Nephron (organoid): Measurements from ENCODE around the gene RBBP4.

Experiments used
- H3K27ac Mint-ChIP-seq, 3 experiments: 2 replicates each; pipeline ENCODE4 v1.8.0; 2020; ENCODE audit warnings: mixed read lengths in 3 of 3, mild to moderate bottlenecking in 2 of 3, moderate library complexity in 1 of 3
- H3K27me3 Mint-ChIP-seq: 2 replicates; pipeline ENCODE4 v1.8.0; 2021; ENCODE audit warnings: low read depth, mild to moderate bottlenecking, moderate library complexity, mixed read lengths
- H3K36me3 Mint-ChIP-seq: 2 replicates; pipeline ENCODE4 v1.8.0; 2020; ENCODE audit warnings: low read depth, mixed read lengths
- H3K4me1 Mint-ChIP-seq: 2 replicates; pipeline ENCODE4 v1.8.0; 2020; ENCODE audit warnings: mixed read lengths
- H3K4me3 Mint-ChIP-seq, 3 experiments: 2 replicates each; pipeline ENCODE4 v1.8.0; 2020; ENCODE audit warnings: mild to moderate bottlenecking in 3 of 3, mixed read lengths in 3 of 3, moderate library complexity in 2 of 3
- H3K9me3 Mint-ChIP-seq: 2 replicates; pipeline ENCODE4 v1.8.0; 2020; ENCODE audit warnings: mixed read lengths
- TF ChIP-seq, protein P1 (sequence below), 3 experiments: fragments of 200-600 bp; sonication (generic); IDR thresholded peaks; one replicate each; pipeline ENCODE4 v1.5.0; 2021; ENCODE audit warnings: antibody characterized with exemption in 3 of 3; ENCODE audit not compliant: unreplicated experiment in 3 of 3

RBBP4 gene

DNA sequence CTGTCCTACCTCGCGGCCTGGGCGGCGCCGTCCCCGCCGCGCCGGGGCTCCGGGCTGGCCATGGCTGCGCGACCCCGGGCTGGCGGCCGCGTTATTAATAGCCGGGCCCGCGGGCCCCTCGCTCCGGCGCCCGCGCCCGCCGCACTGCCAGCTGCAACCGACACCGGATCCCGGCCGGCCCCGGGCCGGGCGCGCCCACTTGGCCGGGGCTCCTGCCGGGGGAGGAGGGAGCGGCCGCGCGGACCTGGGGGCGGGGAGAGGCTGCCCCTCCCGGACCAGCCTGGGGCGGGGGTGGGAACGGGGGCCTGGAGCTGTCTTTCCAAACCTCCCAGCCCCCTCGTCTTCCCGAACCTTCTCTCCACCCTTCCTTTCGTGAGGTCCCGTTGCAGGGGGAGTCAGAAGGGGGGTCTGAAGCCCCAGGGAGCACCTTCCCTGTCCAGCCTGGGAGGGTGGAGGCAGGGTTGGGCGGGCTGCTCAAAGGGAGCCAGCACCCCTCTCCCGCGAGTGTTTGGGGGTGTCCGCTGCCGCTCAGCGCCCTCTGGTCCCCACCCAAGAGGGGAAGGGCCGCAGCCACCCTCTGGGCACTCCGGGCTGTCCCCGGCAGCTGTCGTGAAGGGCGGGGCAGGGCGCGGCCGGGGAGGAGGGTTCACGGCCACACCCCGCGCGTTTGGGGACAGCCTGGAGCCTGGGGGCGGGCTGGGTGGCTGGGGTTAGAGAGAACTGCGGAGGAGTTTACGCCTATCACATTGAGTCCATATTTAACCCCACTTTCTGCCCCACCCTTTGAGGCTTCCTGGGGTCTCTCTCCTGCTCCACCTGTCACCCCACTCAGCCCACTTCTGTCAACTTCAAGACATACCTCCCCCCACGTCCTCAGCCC lies 51.8 kb downstream of the RBBP4 start, which contains the start of gene SYNC:
TSS of gene SYNC (minus strand) at position 172 of the 880 bp plus-strand sequence. CDS start at position 62, 110 bp downstream.
- Mint-ChIP-seq H3K27me3 (peaks cover 4% of the 10 kb centered on the region), H3K4me1 (peaks cover 28% of the 10 kb centered on the region), H3K4me3 (peak within 1 kb of the TSS; percentile 83 to 93 (median 87)), H3K27ac (peak within 1 kb of the TSS; percentile 63 to 94 (median 91)), H3K36me3 (no peaks in the 10 kb centered on the region), H3K9me3 (no peaks in the 10 kb centered on the region)
- TF ChIP-seq, protein P1, sequence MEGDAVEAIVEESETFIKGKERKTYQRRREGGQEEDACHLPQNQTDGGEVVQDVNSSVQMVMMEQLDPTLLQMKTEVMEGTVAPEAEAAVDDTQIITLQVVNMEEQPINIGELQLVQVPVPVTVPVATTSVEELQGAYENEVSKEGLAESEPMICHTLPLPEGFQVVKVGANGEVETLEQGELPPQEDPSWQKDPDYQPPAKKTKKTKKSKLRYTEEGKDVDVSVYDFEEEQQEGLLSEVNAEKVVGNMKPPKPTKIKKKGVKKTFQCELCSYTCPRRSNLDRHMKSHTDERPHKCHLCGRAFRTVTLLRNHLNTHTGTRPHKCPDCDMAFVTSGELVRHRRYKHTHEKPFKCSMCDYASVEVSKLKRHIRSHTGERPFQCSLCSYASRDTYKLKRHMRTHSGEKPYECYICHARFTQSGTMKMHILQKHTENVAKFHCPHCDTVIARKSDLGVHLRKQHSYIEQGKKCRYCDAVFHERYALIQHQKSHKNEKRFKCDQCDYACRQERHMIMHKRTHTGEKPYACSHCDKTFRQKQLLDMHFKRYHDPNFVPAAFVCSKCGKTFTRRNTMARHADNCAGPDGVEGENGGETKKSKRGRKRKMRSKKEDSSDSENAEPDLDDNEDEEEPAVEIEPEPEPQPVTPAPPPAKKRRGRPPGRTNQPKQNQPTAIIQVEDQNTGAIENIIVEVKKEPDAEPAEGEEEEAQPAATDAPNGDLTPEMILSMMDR (IDR thresholded peaks at IDR 0.05; ENCODE audit: unreplicated experiment in 3 of 3), result no peak

DNA sequence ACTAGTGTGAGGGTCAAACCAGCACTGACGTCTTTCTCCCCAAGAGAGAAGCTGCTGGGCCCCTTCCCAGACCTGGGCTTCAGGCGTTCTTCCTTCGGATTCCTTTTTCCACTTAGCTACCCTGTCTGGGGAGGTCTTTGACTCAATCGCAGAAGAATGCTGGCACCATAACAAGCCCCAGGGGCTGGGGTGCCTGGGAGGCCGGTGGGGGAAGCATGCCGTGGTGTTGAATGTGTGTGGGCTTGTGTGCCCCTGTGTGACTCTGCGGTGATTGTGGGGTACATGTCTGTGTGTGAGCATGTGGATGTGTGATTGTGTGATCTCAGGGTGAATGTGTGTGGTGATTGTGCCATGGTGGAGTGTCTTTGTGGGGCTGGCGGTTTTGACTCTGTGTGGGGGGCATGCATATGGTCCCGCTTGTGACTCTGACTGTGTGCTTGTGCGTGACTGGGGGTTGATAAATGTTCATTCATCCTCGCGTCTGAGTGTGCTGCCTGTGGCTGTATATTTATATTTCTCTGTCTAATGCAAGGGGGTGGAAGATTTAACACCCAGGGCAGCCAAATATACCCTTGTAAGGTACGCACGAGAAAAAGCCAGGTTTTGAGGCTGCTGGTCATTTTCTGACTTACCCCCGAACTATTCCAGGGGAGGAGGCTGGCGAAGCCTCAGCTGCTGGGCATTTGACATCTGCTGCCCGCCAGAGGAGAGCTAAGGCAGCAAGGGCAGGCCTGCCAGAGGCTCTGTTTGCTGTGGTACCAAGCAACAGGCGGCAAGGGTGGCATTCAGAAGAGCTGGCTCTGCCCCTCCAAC lies 52.7 kb downstream of the RBBP4 start:
- Mint-ChIP-seq H3K9me3 (no peaks in the 10 kb centered on the region), H3K4me1 (peaks cover 28% of the 10 kb centered on the region), H3K27me3 (peaks cover 4% of the 10 kb centered on the region), H3K4me3 (peak overlapping the region; percentile 82 to 87 (median 83)), H3K36me3 (no peaks in the 10 kb centered on the region), H3K27ac (peak overlapping the region; percentile 63 to 94 (median 91))
- TF ChIP-seq, protein P1 (IDR thresholded peaks at IDR 0.05; ENCODE audit: unreplicated experiment in 3 of 3), result no peak

DNA sequence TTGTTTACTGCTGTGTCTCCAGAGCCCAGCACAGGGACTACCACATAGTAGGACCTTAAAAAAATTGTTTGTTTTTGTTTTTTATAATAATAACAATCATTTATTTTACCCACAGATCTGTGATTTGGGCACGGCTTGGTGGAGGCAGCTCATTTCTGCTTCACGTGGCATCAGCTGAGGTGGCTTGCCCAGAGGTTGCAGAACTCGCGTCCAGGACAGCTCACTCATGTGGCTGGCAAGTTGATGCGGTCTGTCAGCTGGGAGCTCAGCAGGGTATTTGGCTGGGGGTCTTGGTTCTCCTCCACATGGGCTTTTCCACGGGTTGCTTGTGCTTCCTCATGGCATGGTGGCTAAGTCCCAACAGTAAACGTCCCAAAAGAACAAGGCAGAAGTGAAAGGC lies 54.5 kb downstream of the RBBP4 start:
- peak overlapping the region in 1 of 3 experiments; percentile 78 for H3K27ac Mint-ChIP-seq

DNA sequence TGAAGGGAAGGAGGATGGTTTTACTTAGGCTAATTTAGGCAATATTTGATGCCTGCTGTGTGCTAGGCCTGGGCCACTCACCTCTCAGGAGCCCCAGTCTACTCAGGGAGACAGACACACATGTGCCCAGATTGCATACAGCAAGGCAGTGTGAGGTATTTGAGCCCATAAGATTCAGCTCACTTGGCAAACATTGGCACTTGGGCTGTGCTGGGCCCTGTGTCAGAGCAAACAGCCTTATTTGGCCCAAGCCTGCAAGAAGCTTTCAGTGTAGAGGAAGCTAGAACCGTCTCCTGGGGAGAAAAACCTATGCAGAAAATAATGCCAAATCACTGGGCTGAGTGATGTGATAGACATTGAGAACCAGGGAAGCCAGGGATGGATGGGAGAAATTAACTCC lies 55.5 kb downstream of the RBBP4 start:
- Mint-ChIP-seq H3K27ac (peak overlapping the region in 2 of 3 experiments; percentile 23 to 41), H3K4me3 (peak overlapping the region in 1 of 3 experiments; percentile 34)

More for the DNA sequence above, 54.5 kb downstream of the RBBP4 start:
- peaks cover 4% of the 10 kb centered on the region for H3K27me3 Mint-ChIP-seq
- no peak overlapping the region for H3K4me3 Mint-ChIP-seq
- no peaks in the 10 kb centered on the region for H3K36me3 Mint-ChIP-seq
- no peaks in the 10 kb centered on the region for H3K9me3 Mint-ChIP-seq
- H3K4me1 Mint-ChIP-seq, result peaks cover 28% of the 10 kb centered on the region
- TF ChIP-seq, protein P1 (IDR thresholded peaks at IDR 0.05; ENCODE audit: unreplicated experiment in 3 of 3), result no peak

DNA sequence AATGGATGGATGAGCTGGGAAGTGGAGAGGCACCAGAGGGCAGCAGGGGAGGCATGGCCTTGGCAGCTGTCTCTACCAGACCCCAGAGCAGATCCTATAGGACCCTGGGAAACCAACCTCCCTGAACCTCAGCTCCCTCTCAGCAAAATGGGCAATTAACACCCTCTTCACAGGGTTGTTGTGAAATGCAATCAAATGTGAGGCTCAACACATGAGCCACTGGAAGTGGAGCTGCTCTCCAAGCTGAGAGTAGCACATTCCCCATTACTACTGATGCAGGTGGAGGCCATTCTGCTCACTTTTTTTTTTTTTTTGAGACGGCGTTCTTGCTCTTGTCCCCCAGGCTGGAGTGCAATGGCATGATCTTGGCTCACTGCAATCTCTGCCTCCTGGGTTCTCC lies 58.1 kb downstream of the RBBP4 start:
- H3K36me3 Mint-ChIP-seq, result no peaks in the 10 kb centered on the region
- TF ChIP-seq, protein P1 (IDR thresholded peaks at IDR 0.05; ENCODE audit: unreplicated experiment in 3 of 3), result no peak
- H3K4me3 Mint-ChIP-seq, result no peak overlapping the region
- H3K4me1 Mint-ChIP-seq, result peaks cover 11% of the 10 kb centered on the region
- no peaks in the 10 kb centered on the region for H3K9me3 Mint-ChIP-seq
- H3K27me3 Mint-ChIP-seq, result peaks cover 12% of the 10 kb centered on the region
- H3K27ac Mint-ChIP-seq, result no peak overlapping the region

More for the DNA sequence above, 55.5 kb downstream of the RBBP4 start:
- TF ChIP-seq, protein P1 (IDR thresholded peaks at IDR 0.05; ENCODE audit: unreplicated experiment in 3 of 3), result no peak
- Mint-ChIP-seq H3K4me1 (peaks cover 24% of the 10 kb centered on the region), H3K36me3 (no peaks in the 10 kb centered on the region), H3K27me3 (peaks cover 4% of the 10 kb centered on the region), H3K9me3 (no peaks in the 10 kb centered on the region)
